GM12878 (cell line): ENCODE results near the gene LIPT1. TPM values are rescaled to one million over a fixed set of nuclear protein-coding genes. Genes with fewer than 3 reads are reported as not detected.

Source experiments
- BHLHE40 ChIP-seq, 2 experiments: fragments of 450-650 bp in 1 of 2; IDR thresholded peaks; 2 replicates each; pipeline ENCODE4 v1.6.1; 2011 to 2017; ENCODE audit warnings: low read depth in 2 of 2, borderline replicate concordance in 1 of 2, improper control_type of control experiment in 1 of 2, low read length in 1 of 2, mild to moderate bottlenecking in 1 of 2
- BRCA1 ChIP-seq: IDR thresholded peaks from 2 replicates; pipeline ENCODE4 v1.6.1; 2011; ENCODE audit warnings: low read depth, low read length, improper control_type of control experiment
- CREB1 ChIP-seq: IDR thresholded peaks from 2 replicates; pipeline ENCODE4 v1.6.1; 2012; ENCODE audit warnings: low read depth, mild to moderate bottlenecking, inconsistent platforms
- EP300 ChIP-seq, 2 experiments: fragments of 150-350 bp in 1 of 2; IDR thresholded peaks; 2 replicates each; pipeline ENCODE4 v1.6.1; 2011 to 2012; ENCODE audit warnings: low read depth in 2 of 2, low read length in 2 of 2, borderline replicate concordance in 1 of 2, improper control_type of control experiment in 1 of 2, inconsistent platforms in 1 of 2; ENCODE audit not compliant: control insufficient read depth in 1 of 2
- JUNB ChIP-seq: IDR thresholded peaks from 2 replicates; pipeline ENCODE4 v1.6.1; 2016; ENCODE audit warnings: antibody characterized with exemption, mild to moderate bottlenecking
- MEF2A ChIP-seq: IDR thresholded peaks from 2 replicates; pipeline ENCODE4 v1.6.1; 2011; ENCODE audit warnings: low read depth, mild to moderate bottlenecking, low read length, moderate library complexity; ENCODE audit not compliant: insufficient read depth
- NFYB ChIP-seq: IDR thresholded peaks from 2 replicates; pipeline ENCODE4 v1.6.1; 2011; ENCODE audit warnings: low read depth, mild to moderate bottlenecking, low read length, improper control_type of control experiment, moderate library complexity; ENCODE audit not compliant: insufficient read depth
- PAX5 ChIP-seq: IDR thresholded peaks from 2 replicates; pipeline ENCODE4 v1.6.1; 2011; ENCODE audit warnings: low read depth, low read length, borderline replicate concordance
- POLR2A ChIP-seq: IDR thresholded peaks from 2 replicates; pipeline ENCODE4 v1.6.1; 2011; ENCODE audit warnings: low read depth, mild to moderate bottlenecking, low read length
- RFX5 ChIP-seq: IDR thresholded peaks from 2 replicates; pipeline ENCODE4 v1.6.1; 2011; ENCODE audit warnings: low read depth, low read length, improper control_type of control experiment
- SMARCA5 ChIP-seq: fragments of 450-650 bp; IDR thresholded peaks from 2 replicates; pipeline ENCODE4 v1.6.1; 2017; ENCODE audit warnings: mild to moderate bottlenecking
- SREBF1 ChIP-seq: IDR thresholded peaks from 2 replicates; pipeline ENCODE4 v1.6.1; 2012; ENCODE audit warnings: mild to moderate bottlenecking, low read length
- USF1 ChIP-seq: IDR thresholded peaks from 2 replicates; pipeline ENCODE4 v1.6.1; 2011; ENCODE audit warnings: borderline replicate concordance, low read depth, mild to moderate bottlenecking, moderate library complexity, mixed read lengths, low read length; ENCODE audit not compliant: insufficient read depth; ENCODE audit errors: extremely low read length
- YBX1 ChIP-seq: fragments of 450-650 bp; IDR thresholded peaks from 2 replicates; pipeline ENCODE4 v1.6.1; 2016; ENCODE audit warnings: antibody characterized with exemption
- ZBTB33 ChIP-seq: fragments of 450-650 bp; IDR thresholded peaks from 2 replicates; pipeline ENCODE4 v1.6.1; 2017; ENCODE audit warnings: mild to moderate bottlenecking
- polyA plus RNA-seq, 11 experiments: library from polyadenylated mRNA; depleted of rRNA in 4 of 11; unstranded in 6 of 11; stranded (reverse) in 5 of 11; fragments of >200 nt; fragmentation: Nextera tagmentation in 4 of 11; fragmentation: Illumina TruSeq in 1 of 11; extraction: Ambion mirVana in 4 of 11; extraction: Trizol in 1 of 11; gene quantifications; 1 replicate in 1 of 11; 2 replicates in 10 of 11; pipeline versions ENCODE4 v1.2.1 to v1.2.3, GENCODE V29; 2011 to 2016; ENCODE audit warnings: inconsistent platforms in 2 of 11, missing spikeins in 2 of 11, low read depth in 1 of 11
- total RNA-seq, 4 experiments: library from RNA; depleted of rRNA in 3 of 4; stranded (reverse); fragments of >200 nt in 3 of 4; fragmentation: Illumina TruSeq in 1 of 4; extraction: Trizol in 1 of 4; gene quantifications; 2 replicates each; pipeline versions ENCODE4 v1.2.1 to v1.2.3, GENCODE V29; 2013 to 2021
- TF ChIP-seq, protein P1 (sequence below): fragments of 450-650 bp; formaldehyde crosslinking; IDR thresholded peaks from 2 replicates; pipeline ENCODE4 v1.5.0; 2022; ENCODE audit warnings: mild to moderate bottlenecking, missing genetic modification characterization
- TF ChIP-seq, protein P2 (sequence below): fragments of 450-650 bp; IDR thresholded peaks from 2 replicates; pipeline ENCODE4 v1.6.1; 2017; ENCODE audit warnings: mild to moderate bottlenecking, low read depth, inconsistent platforms; ENCODE audit not compliant: poor library complexity, severe bottlenecking

LIPT1 gene
- total and polyA plus RNA-seq, 10 of the 15 experiments (the other 5 are each of a cell fraction or from before 2014, with no cell fraction given), result 8.0 to 15.5 (median 10.9) TPM

GRCh38 chr2:99180755-99181623 lies 26.2 kb downstream of the LIPT1 start, which contains the start of the genes MITD1 and MRPL30 (continued):
- 0 out of 2 replicates have a peak, but pooled peaks have one; percentile 43 for TF ChIP-seq ZBTB33
- TF ChIP-seq EP300 (IDR thresholded peaks at IDR 0.05; ENCODE audit: borderline replicate concordance in 1 of 2, control insufficient read depth in 1 of 2, low read depth in 2 of 2, low read length in 2 of 2), result no peak
- peak; percentile 25; the same call in 1 of the 2 replicates for TF ChIP-seq JUNB
- TF ChIP-seq, protein P1, sequence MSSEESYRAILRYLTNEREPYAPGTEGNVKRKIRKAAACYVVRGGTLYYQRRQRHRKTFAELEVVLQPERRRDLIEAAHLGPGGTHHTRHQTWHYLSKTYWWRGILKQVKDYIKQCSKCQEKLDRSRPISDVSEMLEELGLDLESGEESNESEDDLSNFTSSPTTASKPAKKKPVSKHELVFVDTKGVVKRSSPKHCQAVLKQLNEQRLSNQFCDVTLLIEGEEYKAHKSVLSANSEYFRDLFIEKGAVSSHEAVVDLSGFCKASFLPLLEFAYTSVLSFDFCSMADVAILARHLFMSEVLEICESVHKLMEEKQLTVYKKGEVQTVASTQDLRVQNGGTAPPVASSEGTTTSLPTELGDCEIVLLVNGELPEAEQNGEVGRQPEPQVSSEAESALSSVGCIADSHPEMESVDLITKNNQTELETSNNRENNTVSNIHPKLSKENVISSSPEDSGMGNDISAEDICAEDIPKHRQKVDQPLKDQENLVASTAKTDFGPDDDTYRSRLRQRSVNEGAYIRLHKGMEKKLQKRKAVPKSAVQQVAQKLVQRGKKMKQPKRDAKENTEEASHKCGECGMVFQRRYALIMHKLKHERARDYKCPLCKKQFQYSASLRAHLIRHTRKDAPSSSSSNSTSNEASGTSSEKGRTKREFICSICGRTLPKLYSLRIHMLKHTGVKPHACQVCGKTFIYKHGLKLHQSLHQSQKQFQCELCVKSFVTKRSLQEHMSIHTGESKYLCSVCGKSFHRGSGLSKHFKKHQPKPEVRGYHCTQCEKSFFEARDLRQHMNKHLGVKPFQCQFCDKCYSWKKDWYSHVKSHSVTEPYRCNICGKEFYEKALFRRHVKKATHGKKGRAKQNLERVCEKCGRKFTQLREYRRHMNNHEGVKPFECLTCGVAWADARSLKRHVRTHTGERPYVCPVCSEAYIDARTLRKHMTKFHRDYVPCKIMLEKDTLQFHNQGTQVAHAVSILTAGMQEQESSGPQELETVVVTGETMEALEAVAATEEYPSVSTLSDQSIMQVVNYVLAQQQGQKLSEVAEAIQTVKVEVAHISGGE (CRISPR knock-in tag), result peak; percentile 96
- TF ChIP-seq BHLHE40 (IDR thresholded peaks at IDR 0.05; ENCODE audit: borderline replicate concordance in 1 of 2, low read depth in 2 of 2, low read length in 1 of 2), result peak in 1 of 2 experiments; percentile 69; a peak in 3 of 4 replicates
- no peak; the same call in 1 of the 2 replicates for TF ChIP-seq RFX5
- TF ChIP-seq SREBF1, result peak; percentile 68; the same call in 1 of the 2 replicates
- no peak for TF ChIP-seq BRCA1
- TF ChIP-seq, protein P2, sequence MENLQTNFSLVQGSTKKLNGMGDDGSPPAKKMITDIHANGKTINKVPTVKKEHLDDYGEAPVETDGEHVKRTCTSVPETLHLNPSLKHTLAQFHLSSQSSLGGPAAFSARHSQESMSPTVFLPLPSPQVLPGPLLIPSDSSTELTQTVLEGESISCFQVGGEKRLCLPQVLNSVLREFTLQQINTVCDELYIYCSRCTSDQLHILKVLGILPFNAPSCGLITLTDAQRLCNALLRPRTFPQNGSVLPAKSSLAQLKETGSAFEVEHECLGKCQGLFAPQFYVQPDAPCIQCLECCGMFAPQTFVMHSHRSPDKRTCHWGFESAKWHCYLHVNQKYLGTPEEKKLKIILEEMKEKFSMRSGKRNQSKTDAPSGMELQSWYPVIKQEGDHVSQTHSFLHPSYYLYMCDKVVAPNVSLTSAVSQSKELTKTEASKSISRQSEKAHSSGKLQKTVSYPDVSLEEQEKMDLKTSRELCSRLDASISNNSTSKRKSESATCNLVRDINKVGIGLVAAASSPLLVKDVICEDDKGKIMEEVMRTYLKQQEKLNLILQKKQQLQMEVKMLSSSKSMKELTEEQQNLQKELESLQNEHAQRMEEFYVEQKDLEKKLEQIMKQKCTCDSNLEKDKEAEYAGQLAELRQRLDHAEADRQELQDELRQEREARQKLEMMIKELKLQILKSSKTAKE, result peak; percentile 75
- no peak for TF ChIP-seq NFYB
- TF ChIP-seq SMARCA5, result peak; percentile 90; the same call in 1 of the 2 replicates
- TF ChIP-seq CREB1, result peak; percentile 80
- TF ChIP-seq MEF2A, result 0 out of 2 replicates have a peak, but pooled peaks have one; percentile 6
- TF ChIP-seq USF1, result peak; percentile 89
- TF ChIP-seq PAX5, result peak; percentile 67
- peak; percentile 93 for TF ChIP-seq POLR2A
- no peak for TF ChIP-seq YBX1
